Kidney epithelial cell (primary cell): ENCODE measurements around the gene TEX2. TPM values are rescaled to one million over a fixed set of nuclear protein-coding genes. Genes with fewer than 3 reads are reported as not detected.

Experiments used
- DNase-seq: peaks from one replicate; pipeline ENCODE4 v3.0.0-alpha.2; 2010; ENCODE audit warnings: low read depth
- H3K27me3 ChIP-seq: 2 replicates; pipeline ENCODE4 v1.6.0; 2011; ENCODE audit warnings: low read length; ENCODE audit not compliant: control insufficient read depth, insufficient read depth
- H3K36me3 ChIP-seq: 2 replicates; pipeline ENCODE4 v1.5.1; 2011; ENCODE audit warnings: low read length; ENCODE audit not compliant: control insufficient read depth, insufficient read depth
- H3K4me3 ChIP-seq: 2 replicates; pipeline ENCODE4 v1.5.1; 2011; ENCODE audit warnings: low read depth, mild to moderate bottlenecking, control low read depth, low read length
- total RNA-seq: library from RNA; depleted of rRNA; stranded (reverse); fragments of >200 nt; gene quantifications from 2 replicates; pipeline ENCODE4 v1.2.3, GENCODE V29; 2015
- TF ChIP-seq, protein P1 (sequence below): IDR thresholded peaks from 2 replicates; pipeline ENCODE4 v1.5.1; 2011; ENCODE audit warnings: mild to moderate bottlenecking, moderate library complexity, low read length, control low read depth, inconsistent platforms; ENCODE audit not compliant: insufficient read depth, poor library complexity, severe bottlenecking

The TEX2 gene
- total RNA-seq, 1 donor from 2014 or later = 16.5 TPM

DNA sequence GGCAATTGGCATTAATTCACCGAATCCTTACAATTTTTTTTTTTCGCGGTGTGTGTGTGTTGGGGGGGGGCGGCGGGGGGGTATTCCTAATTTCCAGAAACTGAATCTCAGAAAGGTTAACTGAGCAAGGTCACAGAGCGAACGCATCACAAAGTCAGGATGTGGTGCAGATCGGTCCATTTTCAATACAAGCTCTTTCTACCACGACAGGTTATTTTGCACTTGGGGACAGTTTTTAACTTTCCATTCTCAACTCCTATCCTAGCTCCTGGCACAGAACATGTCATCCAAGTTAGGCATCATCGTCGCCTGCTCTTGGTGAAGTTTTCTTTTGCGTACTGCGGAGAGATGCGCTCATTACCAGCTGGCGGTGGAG, 117.7 kb downstream of the TEX2 start:
- Histone ChIP-seq H3K4me3 (peak overlapping the region; percentile 91), H3K36me3 (no peaks in the 10 kb centered on the region), H3K27me3 (no peaks in the 10 kb centered on the region)
- DNase-seq = no peak
- TF ChIP-seq, protein P1, sequence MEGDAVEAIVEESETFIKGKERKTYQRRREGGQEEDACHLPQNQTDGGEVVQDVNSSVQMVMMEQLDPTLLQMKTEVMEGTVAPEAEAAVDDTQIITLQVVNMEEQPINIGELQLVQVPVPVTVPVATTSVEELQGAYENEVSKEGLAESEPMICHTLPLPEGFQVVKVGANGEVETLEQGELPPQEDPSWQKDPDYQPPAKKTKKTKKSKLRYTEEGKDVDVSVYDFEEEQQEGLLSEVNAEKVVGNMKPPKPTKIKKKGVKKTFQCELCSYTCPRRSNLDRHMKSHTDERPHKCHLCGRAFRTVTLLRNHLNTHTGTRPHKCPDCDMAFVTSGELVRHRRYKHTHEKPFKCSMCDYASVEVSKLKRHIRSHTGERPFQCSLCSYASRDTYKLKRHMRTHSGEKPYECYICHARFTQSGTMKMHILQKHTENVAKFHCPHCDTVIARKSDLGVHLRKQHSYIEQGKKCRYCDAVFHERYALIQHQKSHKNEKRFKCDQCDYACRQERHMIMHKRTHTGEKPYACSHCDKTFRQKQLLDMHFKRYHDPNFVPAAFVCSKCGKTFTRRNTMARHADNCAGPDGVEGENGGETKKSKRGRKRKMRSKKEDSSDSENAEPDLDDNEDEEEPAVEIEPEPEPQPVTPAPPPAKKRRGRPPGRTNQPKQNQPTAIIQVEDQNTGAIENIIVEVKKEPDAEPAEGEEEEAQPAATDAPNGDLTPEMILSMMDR = no peak

DNA sequence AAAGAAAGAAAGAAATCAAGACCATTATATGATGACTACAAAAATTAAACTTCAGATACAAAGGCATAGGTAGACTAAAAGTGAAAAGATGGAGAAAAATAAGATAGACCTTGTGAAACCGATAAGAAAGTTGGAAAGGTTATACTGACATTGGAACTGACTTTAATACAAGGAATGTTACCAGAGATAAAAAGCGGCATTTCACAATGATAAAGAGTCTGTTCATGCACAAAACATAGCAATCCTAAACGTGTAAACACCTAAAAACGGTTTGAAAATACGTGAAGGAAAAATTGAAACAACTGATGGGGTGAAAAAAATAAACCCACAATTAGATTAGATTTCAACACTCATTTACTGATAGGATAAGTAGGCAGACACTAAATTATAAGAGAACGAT, 123.5 kb downstream of the TEX2 start:
- H3K36me3 ChIP-seq = no peaks in the 10 kb centered on the region
- TF ChIP-seq, protein P1 = no peak
- no peak overlapping the region for H3K4me3 ChIP-seq
- H3K27me3 ChIP-seq = no peaks in the 10 kb centered on the region
- no peak for DNase-seq

DNA sequence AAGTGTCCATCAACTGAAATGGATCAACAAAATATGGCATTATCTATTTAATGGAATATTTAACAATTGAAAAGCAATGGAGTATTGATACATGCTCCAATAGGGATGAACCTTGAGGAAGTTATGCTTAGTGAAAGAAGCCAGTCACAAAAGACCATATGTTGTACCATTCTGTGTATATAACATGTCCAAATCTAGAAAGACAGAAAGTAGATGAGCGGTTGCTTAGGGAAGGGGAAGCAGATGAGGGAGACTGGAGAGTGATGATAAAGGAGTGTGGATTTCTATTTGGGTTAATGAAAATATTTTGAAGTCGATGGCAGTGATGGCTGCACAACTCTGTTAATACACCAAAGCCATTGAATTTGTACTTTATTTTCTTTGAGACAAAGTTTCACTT, 124.6 kb downstream of the TEX2 start:
- no peak overlapping the region for H3K4me3 ChIP-seq
- no peak for DNase-seq
- TF ChIP-seq, protein P1 = no peak
- H3K36me3 ChIP-seq = no peaks in the 10 kb centered on the region
- H3K27me3 ChIP-seq = no peaks in the 10 kb centered on the region

DNA sequence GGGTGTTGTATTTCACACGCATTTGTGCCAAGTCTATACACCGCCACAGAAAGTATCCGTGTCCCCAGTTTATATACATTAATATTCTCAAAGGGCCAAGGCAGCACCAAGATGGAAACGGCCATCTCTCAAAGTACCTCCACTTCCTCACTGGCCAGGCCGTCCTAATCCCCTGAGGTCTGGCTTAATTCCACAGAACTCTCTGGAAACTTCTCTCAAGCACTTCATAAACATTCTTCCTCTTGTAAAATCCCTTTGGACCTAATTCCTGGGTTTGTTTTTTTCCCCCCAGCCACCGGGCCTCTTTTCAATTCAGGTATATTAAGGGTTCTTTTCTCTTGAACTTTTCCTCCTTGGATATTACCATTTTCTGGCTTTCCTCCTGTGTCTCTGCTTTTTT, 128.1 kb downstream of the TEX2 start:
- TF ChIP-seq, protein P1 = no peak

DNA sequence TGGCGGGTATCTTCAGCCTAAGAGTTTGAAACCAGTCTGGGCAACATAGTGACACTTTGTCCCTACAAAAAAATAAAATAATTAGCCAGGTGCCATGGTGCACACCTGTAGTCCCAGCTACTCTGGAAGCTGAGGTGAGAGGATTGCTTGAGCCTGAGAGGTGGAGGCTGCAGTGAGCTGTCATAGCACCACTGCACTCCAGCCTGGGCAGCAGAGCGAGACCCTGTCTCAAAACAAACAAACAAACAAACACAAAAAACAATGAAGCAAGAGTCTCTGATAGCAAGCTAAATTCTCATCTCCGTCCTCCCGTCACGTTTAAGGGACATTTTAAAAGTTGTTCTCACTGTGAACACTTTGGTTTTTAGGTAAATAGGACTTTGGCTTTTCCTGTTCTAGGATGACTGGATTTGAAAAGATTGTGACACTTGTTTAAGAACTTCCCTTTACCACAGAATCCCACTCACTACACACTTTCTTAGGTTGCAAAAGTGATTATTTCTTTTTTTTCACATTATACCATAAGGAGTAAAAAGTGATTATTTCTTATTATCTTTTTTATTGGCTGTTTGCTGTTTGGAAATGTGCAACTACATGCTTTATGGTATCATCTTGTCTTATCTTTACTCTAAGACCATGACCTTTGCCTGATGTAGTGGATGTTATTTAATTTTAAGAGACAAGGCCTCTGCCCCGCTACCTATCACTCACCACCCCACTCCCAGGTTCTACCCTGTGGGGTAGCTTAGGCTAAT, 128.7 kb downstream of the TEX2 start:
- H3K36me3 ChIP-seq = no peaks in the 10 kb centered on the region
- TF ChIP-seq, protein P1 = no peak
- no peak overlapping the region for H3K4me3 ChIP-seq
- DNase-seq = no peak
- H3K27me3 ChIP-seq = no peaks in the 10 kb centered on the region

More for the DNA sequence above, 128.1 kb downstream of the TEX2 start:
- Histone ChIP-seq H3K4me3 (no peak overlapping the region), H3K36me3 (no peaks in the 10 kb centered on the region), H3K27me3 (no peaks in the 10 kb centered on the region)
- no peak for DNase-seq
